Stimulated activated naive B cell treated with anti-CD40 and anti-IgM and Interleukin-4, amounts not matched to agents 10 μg/mL and 1 μg/mL and 100 μg/mL, for 72 hours (primary cell): ENCODE data around the gene EME2.

Source experiments
- ATAC-seq, 2 donors: fragments of 150-1000 bp; cut with Tn5 transposase; replicated peaks; 2 replicates each; pipeline ENCODE4 v1.10.0; 2021; ENCODE audit warnings: moderate library complexity in 1 of 2
- DNase-seq: peaks from one replicate; pipeline ENCODE4 v3.0.0; 2021
- H3K27ac Mint-ChIP-seq: one replicate; pipeline ENCODE4 v1.8.0; 2022; ENCODE audit warnings: mild to moderate bottlenecking, mixed read lengths
- H3K27me3 Mint-ChIP-seq, 2 donors: one replicate each; pipeline ENCODE4 v1.8.0; 2022; ENCODE audit warnings: mixed read lengths in 2 of 2
- H3K36me3 Mint-ChIP-seq, 2 donors: one replicate each; pipeline ENCODE4 v1.8.0; 2022; ENCODE audit warnings: mixed read lengths in 2 of 2, mild to moderate bottlenecking in 1 of 2
- H3K4me1 Mint-ChIP-seq, 2 donors: one replicate each; pipeline ENCODE4 v1.8.0; 2022; ENCODE audit warnings: mixed read lengths in 2 of 2, mild to moderate bottlenecking in 1 of 2
- H3K4me3 Mint-ChIP-seq, 2 donors: one replicate each; pipeline ENCODE4 v1.8.0; 2022; ENCODE audit warnings: mild to moderate bottlenecking in 2 of 2, mixed read lengths in 2 of 2, moderate library complexity in 1 of 2
- H3K9me3 Mint-ChIP-seq, 2 donors: one replicate each; pipeline ENCODE4 v1.8.0; 2022; ENCODE audit warnings: mixed read lengths in 2 of 2, mild to moderate bottlenecking in 1 of 2

Gene EME2

DNA sequence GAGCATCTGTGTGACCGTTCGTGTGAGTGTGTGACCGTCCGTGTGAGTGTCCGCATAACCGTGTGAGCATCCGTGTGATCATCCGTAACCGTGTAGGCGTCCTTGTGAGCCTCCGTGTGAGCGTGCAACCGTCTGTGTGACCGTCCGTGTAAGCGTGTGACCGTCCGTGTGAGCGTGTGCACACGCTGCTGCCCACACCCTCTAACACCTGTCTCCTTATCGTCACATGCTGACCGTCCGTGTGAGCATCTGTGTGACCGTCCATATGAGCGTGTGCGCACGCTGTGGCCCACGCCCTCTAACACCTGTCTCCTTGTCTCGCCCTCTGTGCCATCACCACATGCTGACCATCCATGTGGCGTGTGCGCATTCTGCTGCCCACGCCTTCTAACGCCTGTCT, 32.4 kb upstream of the EME2 start:
- Mint-ChIP-seq H3K27me3 (no peaks in the 10 kb centered on the region), H3K9me3 (no peaks in the 10 kb centered on the region), H3K4me1 (peaks cover 0 to 8% of the 10 kb centered on the region in 2 donors), H3K27ac (no peak overlapping the region), H3K4me3 (no peak overlapping the region), H3K36me3 (peaks cover 10 to 17% of the 10 kb centered on the region in 2 donors)
- DNase-seq (no peak), ATAC-seq (no peak)

- Mint-ChIP-seq H3K27ac (peak overlapping the region; percentile 42), H3K36me3 (peaks cover 10 to 20% of the 10 kb centered on the region in 2 donors), H3K4me3 (no peak overlapping the region), H3K4me1 (peaks cover 0 to 8% of the 10 kb centered on the region in 2 donors), H3K9me3 (no peaks in the 10 kb centered on the region), H3K27me3 (no peaks in the 10 kb centered on the region)
- DNase-seq: no peak
- no peak for ATAC-seq
These were observed 31.7 kb upstream of the EME2 start for GRCh38 chr16:1740781-1741490.

DNA sequence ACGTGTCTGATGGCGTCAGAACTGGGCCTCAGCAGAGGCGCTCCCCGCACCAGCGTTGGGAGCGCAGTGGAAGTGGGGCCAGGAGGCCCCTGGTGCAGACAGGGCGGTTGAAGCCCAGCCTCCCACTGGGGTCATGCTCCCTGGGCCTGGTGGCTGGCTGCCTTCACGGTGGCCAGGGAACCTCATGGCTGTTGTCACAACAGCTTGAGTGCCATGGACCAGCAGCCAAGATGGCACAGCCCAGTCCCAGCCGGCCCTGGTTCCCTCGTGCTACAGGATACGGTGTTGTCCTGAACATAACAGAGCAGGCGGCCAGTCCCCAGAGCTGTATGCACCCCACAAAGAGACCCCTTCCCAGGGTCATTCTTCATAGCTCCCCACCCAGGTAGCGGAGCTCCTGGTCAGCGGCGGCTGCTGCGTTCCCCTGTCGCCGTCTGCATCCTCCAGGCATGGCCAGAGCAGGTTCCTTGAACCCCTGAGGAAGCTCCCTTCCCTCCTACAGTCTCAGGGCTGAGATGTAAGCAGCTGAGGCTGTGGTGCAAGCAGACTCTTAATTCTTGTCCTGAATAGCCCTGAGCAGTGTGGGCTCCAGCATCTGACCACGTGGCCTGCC, 31.0 kb upstream of the EME2 start:
- no peak for DNase-seq
- Mint-ChIP-seq H3K27ac (peak overlapping the region; percentile 25), H3K4me3 (no peak overlapping the region), H3K27me3 (no peaks in the 10 kb centered on the region), H3K9me3 (no peaks in the 10 kb centered on the region), H3K4me1 (peaks cover 0 to 8% of the 10 kb centered on the region in 2 donors), H3K36me3 (peaks cover 10 to 22% of the 10 kb centered on the region in 2 donors)
- ATAC-seq: no peak

DNA sequence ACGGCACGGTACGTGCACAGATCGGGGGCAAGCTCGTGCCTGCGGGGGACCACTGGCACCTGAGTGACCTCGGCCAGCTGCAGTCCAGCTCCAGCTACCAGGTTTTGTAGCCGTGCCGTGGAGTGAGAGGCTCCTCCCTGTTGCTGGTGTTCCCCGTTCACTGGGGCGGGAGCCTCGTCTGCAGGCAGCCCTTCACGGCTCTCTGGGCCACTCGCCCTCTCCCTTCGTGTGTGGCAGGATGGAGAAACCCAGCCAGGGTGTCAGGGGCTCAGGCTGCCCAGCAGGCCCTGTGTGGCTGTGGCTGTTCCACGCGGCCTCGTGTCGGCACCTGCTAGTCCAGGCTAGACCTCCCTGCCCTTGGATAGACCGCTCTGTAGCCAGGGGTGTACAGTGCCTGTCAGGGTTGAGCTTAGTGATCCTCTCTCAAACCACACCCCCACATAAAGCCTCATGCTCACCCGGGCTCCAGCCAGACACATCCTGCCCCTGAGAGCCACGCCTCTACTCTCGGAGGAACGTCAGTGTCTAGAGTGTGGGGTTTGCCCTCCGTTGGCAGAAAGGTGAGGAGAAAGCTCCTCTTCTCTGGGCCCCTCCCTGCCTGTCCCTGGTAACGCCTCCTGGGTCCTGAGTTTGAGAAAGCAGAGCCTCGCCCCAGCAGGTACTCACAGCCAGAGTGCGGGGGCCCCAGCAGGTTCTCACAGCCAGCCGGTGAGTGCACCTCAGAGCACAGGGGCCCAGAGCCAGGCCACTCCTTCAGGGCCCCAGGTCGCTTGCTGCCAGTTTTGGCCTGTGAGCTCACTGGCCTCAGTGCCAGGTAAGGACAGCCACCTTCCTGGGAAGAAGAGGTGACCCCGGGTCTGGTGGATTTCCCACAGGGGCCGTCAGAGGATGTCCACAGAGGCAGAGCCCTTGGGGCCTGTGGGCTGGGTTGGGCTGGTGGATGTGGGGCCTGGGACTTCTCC, 29.0 kb upstream of the EME2 start:
- Mint-ChIP-seq H3K36me3 (peaks cover 13 to 29% of the 10 kb centered on the region in 2 donors), H3K27ac (peak overlapping the region; percentile 34), H3K9me3 (no peaks in the 10 kb centered on the region), H3K4me1 (peaks cover 0 to 8% of the 10 kb centered on the region in 2 donors), H3K4me3 (no peak overlapping the region), H3K27me3 (no peaks in the 10 kb centered on the region)
- ATAC-seq: no peak
- no peak for DNase-seq

GRCh38 chr16:1744338-1744840, 28.2 kb upstream of the EME2 start:
- Mint-ChIP-seq H3K9me3 (no peaks in the 10 kb centered on the region), H3K4me3 (no peak overlapping the region), H3K27ac (no peak overlapping the region), H3K36me3 (peaks cover 17 to 37% of the 10 kb centered on the region in 2 donors), H3K4me1 (peaks cover 0 to 8% of the 10 kb centered on the region in 2 donors), H3K27me3 (no peaks in the 10 kb centered on the region)
- ATAC-seq (no peak), DNase-seq (no peak)

GRCh38 chr16:1745181-1745899, 27.3 kb upstream of the EME2 start:
- Mint-ChIP-seq H3K27me3 (no peaks in the 10 kb centered on the region), H3K36me3 (peaks cover 23 to 41% of the 10 kb centered on the region in 2 donors), H3K27ac (peak overlapping the region; percentile 9), H3K4me3 (no peak overlapping the region), H3K4me1 (peaks cover 0 to 8% of the 10 kb centered on the region in 2 donors), H3K9me3 (no peaks in the 10 kb centered on the region)
- DNase-seq (no peak), ATAC-seq (no peak)

DNA sequence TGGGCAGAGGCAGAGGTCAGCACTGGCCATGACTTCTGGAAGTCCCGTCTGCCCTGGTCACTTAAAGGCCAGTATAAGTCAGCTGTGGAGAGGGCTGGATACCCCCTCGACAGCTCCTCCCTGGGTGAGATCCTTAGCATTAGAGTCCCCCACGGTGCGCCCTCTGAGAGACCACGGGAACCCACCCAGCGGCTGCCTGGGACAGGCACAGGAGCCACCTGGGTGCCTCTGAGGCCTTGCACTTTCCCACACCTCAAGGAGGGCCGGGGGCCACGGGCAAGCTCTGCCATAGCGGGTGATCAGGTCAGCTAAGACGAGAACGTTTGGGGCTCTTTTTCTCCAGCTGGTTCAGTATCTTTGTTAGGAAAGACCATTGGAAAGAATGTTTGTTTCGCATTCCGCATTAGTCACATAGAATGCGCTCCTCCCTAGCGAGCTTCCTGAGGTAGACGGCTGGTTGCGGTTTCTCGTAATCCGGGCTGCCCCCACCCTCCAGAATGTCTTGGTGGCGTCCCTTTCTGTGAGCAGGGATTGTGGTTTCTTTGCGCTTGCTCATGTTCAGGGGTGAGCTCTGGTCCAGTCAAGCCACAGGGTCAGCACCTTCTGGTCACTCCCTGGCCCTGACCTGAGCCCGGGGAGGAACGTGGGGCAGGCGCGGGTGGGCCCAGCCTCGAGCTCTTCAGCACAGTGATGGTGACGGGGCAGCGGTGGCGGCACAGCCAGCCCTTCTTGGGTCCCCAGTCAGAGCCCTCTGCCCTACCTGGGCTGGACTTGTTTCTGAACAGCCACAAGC, 26.5 kb upstream of the EME2 start:
- no peak overlapping the region for H3K4me3 Mint-ChIP-seq
- peak overlapping the region; percentile 9 for H3K27ac Mint-ChIP-seq
- no peak for ATAC-seq
- no peaks in the 10 kb centered on the region for H3K27me3 Mint-ChIP-seq
- H3K4me1 Mint-ChIP-seq: peaks cover 0 to 5% of the 10 kb centered on the region in 2 donors
- peaks cover 23 to 45% of the 10 kb centered on the region in 2 donors for H3K36me3 Mint-ChIP-seq
- no peaks in the 10 kb centered on the region for H3K9me3 Mint-ChIP-seq
- no peak for DNase-seq

DNA sequence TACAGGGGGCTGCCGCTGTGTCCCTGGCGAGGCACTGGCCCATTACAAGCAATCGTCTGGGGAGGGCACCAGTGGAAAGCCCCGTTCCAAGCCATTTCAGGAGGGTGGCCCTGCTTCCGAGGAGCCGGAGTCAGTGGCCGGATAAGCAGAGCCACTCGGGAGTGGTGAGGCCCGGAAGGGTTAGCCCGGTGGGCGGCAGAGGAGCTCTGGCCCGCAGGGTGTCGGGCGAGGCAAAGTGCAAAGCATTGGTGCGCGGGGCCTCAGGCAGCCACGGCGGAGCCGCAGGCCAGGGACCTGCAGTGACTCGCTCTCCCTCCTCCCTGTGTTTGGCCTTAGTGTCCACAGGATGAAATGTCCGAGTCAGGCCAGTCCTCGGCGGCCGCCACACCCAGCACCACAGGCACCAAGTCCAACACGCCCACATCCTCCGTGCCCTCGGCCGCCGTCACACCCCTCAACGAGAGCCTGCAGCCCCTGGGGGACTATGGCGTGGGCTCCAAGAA, 25.9 kb upstream of the EME2 start:
- H3K27ac Mint-ChIP-seq: peak overlapping the region; percentile 42

GRCh38 chr16:1747934-1748333, 24.7 kb upstream of the EME2 start:
- Mint-ChIP-seq H3K4me1 (peaks cover 0 to 3% of the 10 kb centered on the region in 2 donors), H3K9me3 (no peaks in the 10 kb centered on the region), H3K27me3 (no peaks in the 10 kb centered on the region), H3K27ac (no peak overlapping the region), H3K36me3 (peaks cover 23 to 51% of the 10 kb centered on the region in 2 donors), H3K4me3 (no peak overlapping the region)
- ATAC-seq: no peak
- no peak for DNase-seq

More for the DNA sequence above, 25.9 kb upstream of the EME2 start:
- ATAC-seq (no peak), DNase-seq (no peak)
- H3K27me3 Mint-ChIP-seq: no peaks in the 10 kb centered on the region
- H3K9me3 Mint-ChIP-seq: no peaks in the 10 kb centered on the region
- peaks cover 23 to 45% of the 10 kb centered on the region in 2 donors for H3K36me3 Mint-ChIP-seq
- no peak overlapping the region for H3K4me3 Mint-ChIP-seq
- peaks cover 0 to 4% of the 10 kb centered on the region in 2 donors for H3K4me1 Mint-ChIP-seq

DNA sequence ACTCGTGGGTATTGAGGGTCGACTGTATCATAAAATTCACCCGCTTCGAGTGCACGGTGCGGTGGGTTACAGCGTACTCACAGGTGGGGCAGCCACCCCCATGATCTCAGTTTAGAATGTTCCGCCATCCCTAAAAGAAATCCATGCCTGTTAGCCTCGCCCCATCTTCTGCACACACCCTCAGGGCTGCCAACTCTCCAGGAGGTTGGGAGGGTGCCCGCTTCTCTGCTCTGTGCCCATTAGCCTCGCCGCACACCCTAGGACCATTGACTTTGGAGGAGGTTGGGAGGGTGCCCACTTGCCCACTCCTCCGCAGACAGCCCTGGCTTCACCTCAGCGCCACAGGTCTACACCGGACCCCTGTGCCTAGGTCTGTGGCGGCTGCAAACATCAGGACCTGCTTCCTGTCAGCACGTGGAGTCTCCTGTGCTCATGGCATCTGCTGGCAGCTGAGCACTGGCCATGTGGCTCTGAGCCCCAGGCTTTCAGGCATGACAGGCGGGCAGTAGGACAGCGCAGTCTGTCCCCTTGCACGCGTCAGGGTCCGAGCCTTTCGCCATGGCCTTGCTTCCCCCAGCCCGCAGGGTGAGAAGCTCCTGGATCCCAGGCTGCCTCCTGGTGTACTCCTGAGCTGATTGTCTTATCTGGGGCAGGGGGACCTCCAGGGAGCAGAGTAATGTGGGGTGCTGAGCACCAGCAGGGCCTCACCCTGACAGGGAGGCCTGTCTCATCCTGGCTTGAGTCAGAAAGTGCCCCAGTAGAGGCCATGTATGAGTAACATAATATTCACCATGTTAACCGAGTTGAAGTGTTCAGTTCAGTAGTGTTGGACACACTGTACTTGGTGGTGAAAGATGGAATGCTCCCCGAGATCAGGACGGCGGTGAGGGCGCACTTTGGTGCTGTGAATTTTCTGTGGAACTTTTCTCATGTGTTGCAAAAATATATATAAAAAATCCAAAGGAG, 23.2 kb upstream of the EME2 start:
- DNase-seq (no peak), ATAC-seq (no peak)
- no peak overlapping the region for H3K27ac Mint-ChIP-seq
- peaks cover 0 to 3% of the 10 kb centered on the region in 2 donors for H3K4me1 Mint-ChIP-seq
- H3K4me3 Mint-ChIP-seq: no peak overlapping the region
- no peaks in the 10 kb centered on the region for H3K9me3 Mint-ChIP-seq
- peaks cover 21 to 50% of the 10 kb centered on the region in 2 donors for H3K36me3 Mint-ChIP-seq
- no peaks in the 10 kb centered on the region for H3K27me3 Mint-ChIP-seq

- H3K27ac Mint-ChIP-seq: no peak overlapping the region
- no peak for ATAC-seq
These were observed 20.7 kb upstream of the EME2 start for GRCh38 chr16:1751946-1752345.

GRCh38 chr16:1752853-1753252, 19.8 kb upstream of the EME2 start:
- ATAC-seq: no peak
- Mint-ChIP-seq H3K27ac (no peak overlapping the region), H3K4me1 (peaks cover 0 to under 1% of the 10 kb centered on the region in 2 donors), H3K9me3 (no peaks in the 10 kb centered on the region), H3K36me3 (peaks cover 39 to 50% of the 10 kb centered on the region in 2 donors), H3K27me3 (no peaks in the 10 kb centered on the region), H3K4me3 (no peak overlapping the region)
- no peak for DNase-seq

More at GRCh38 chr16:1751946-1752345, 20.7 kb upstream of the EME2 start:
- Mint-ChIP-seq H3K36me3 (peaks cover 35 to 50% of the 10 kb centered on the region in 2 donors), H3K27me3 (no peaks in the 10 kb centered on the region), H3K4me1 (no peaks in the 10 kb centered on the region), H3K9me3 (no peaks in the 10 kb centered on the region), H3K4me3 (no peak overlapping the region)
- no peak for DNase-seq
